ENCODE measurements around the gene FAM168A.

GRCh38 chr11:73395297-73396208 lies 202.4 kb downstream of the FAM168A start:
- TF ChIP-seq CTCF (conservative IDR thresholded peaks at IDR 0.05; ENCODE audit: low read length) (no peak), EZH2phosphoT487 (IDR thresholded peaks at IDR 0.05; ENCODE audit: borderline replicate concordance, low read depth, low read length) (no peak)
